Central memory CD8-positive, alpha-beta T cell (primary cell): ENCODE results near the gene UGCG.
A peak's percentile ranks its signal among the peaks of the same experiment; 100 is the strongest.
"Not testable (repeated sequence)": the region's sequence is repeated elsewhere in the genome, so short reads cannot be mapped to it uniquely, and the experiment has no call there.

Experiments used
- ATAC-seq: fragments of 150-1000 bp; cut with Tn5 transposase; replicated peaks from 2 replicates; pipeline ENCODE4 v1.10.0; 2022; ENCODE audit warnings: mild to moderate bottlenecking, moderate FRiP score, moderate number of reproducible peaks; ENCODE audit not compliant: poor library complexity, severe bottlenecking; ENCODE audit errors: extremely low read depth
- DNase-seq, 2 donors: peaks; one replicate each; pipeline ENCODE4 v3.0.0; 2021; ENCODE audit warnings: low spot score in 2 of 2
- H3K27ac Mint-ChIP-seq: one replicate; pipeline ENCODE4 v1.8.0; 2022; ENCODE audit warnings: low read depth, mild to moderate bottlenecking, moderate library complexity, mixed read lengths
- H3K27me3 Mint-ChIP-seq: one replicate; pipeline ENCODE4 v1.8.0; 2022; ENCODE audit warnings: mixed read lengths
- H3K36me3 Mint-ChIP-seq: one replicate; pipeline ENCODE4 v1.8.0; 2022; ENCODE audit warnings: mild to moderate bottlenecking, moderate library complexity, mixed read lengths; ENCODE audit not compliant: insufficient read depth
- H3K4me1 Mint-ChIP-seq: one replicate; pipeline ENCODE4 v1.8.0; 2022; ENCODE audit warnings: mixed read lengths
- H3K4me3 Mint-ChIP-seq: one replicate; pipeline ENCODE4 v1.8.0; 2022; ENCODE audit warnings: mild to moderate bottlenecking, moderate library complexity, mixed read lengths
- H3K9me3 Mint-ChIP-seq: one replicate; pipeline ENCODE4 v1.8.0; 2022; ENCODE audit warnings: mixed read lengths

The UGCG gene

DNA sequence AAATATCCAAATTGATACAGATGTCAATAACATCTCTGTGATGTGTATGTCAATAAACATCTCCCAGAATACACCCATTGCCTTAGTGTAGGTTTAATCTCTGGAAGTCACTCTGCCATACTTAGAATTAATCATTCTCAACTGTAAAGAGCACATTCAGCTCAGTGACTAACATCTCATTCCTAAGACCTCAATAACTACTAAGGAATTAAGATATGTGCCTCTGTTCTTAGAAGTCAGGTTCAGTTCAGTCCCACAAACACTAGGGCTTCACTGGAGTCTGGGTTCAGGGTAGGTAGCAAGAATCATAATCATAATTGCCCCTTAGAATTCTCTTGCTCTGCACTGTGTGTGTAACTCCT lies 31.7 kb downstream of the UGCG start:
- no peak overlapping the region for H3K27ac Mint-ChIP-seq
- H3K27me3 Mint-ChIP-seq, result no peaks in the 10 kb centered on the region
- peaks cover 10% of the 10 kb centered on the region for H3K4me1 Mint-ChIP-seq
- H3K4me3 Mint-ChIP-seq, result no peak overlapping the region
- ATAC-seq, result no peak
- H3K9me3 Mint-ChIP-seq, result no peaks in the 10 kb centered on the region
- DNase-seq, result no peak
- peaks cover 35% of the 10 kb centered on the region for H3K36me3 Mint-ChIP-seq

DNA sequence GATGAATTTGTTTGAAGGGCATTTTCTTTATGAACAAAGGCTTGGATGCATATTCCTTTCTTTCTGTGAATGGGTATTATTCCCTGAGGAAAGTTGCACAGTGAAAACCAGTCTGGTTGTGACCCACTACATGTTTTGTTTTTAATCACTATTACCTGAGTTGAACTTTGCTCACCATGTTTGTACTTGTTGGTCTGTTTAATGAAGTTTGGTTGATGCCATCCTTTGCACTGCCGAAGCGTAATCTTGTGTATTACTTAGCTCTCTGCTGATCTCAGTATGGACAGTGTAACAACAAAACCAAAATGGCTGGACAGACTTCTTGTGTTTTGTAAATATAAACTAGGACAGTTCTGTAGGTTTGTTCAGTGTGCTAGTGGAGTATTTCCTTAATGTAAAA lies 38.1 kb downstream of the UGCG start:
- Mint-ChIP-seq H3K4me3 (no peak overlapping the region), H3K36me3 (peaks cover 40% of the 10 kb centered on the region), H3K9me3 (peaks cover 8% of the 10 kb centered on the region), H3K27me3 (no peaks in the 10 kb centered on the region), H3K27ac (no peak overlapping the region), H3K4me1 (peaks cover 23% of the 10 kb centered on the region)
- no peak for DNase-seq
- ATAC-seq, result no peak

DNA sequence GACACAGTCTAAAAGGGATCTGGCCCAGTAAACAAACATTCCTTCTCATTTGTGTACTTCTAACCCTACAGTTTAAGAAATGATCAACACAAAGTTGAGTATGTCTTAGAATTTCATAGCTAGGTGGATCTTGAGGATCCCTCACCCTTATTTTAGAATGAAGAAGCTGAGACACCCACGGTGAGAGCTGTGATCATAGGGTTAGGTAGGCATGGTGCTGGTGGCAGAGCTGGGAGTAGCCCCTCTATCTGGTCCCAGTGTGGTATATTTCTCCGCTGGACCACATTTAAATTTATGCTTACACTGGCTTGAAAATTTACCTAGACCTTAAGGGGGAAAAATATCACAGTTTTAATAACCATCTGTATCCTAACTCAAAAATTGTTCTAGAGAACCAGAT lies 39.8 kb downstream of the UGCG start:
- H3K27ac Mint-ChIP-seq, result no peak overlapping the region
- H3K36me3 Mint-ChIP-seq, result peaks cover 32% of the 10 kb centered on the region
- no peak overlapping the region for H3K4me3 Mint-ChIP-seq
- DNase-seq (no peak), ATAC-seq (no peak)
- H3K9me3 Mint-ChIP-seq, result peaks cover 8% of the 10 kb centered on the region
- peaks cover 23% of the 10 kb centered on the region for H3K4me1 Mint-ChIP-seq
- no peaks in the 10 kb centered on the region for H3K27me3 Mint-ChIP-seq

DNA sequence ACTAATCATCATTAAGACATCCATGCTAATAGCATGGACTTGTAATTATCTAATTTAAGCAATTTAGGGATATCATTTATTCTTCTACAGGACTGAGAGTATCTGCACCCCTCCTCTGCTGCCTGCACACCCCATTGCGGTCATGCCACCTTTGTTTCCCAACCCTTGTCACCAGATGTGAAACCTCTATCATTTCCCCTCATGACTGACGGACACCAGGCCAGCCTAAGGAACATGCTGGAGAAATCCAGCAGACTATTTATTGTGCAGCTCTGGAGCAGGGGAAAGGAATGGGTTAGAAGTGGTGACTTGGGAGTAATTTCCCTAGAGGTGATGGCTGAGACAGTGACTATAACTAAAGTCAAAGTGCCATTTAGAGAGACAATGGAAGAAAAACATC lies 40.7 kb downstream of the UGCG start:
- peaks cover 8% of the 10 kb centered on the region for H3K9me3 Mint-ChIP-seq
- no peak for DNase-seq
- peaks cover 23% of the 10 kb centered on the region for H3K36me3 Mint-ChIP-seq
- peak overlapping the region; percentile 95 for H3K27ac Mint-ChIP-seq
- peaks cover 23% of the 10 kb centered on the region for H3K4me1 Mint-ChIP-seq
- H3K27me3 Mint-ChIP-seq, result no peaks in the 10 kb centered on the region
- peak overlapping the region; percentile 68 for H3K4me3 Mint-ChIP-seq
- ATAC-seq, result no peak

DNA sequence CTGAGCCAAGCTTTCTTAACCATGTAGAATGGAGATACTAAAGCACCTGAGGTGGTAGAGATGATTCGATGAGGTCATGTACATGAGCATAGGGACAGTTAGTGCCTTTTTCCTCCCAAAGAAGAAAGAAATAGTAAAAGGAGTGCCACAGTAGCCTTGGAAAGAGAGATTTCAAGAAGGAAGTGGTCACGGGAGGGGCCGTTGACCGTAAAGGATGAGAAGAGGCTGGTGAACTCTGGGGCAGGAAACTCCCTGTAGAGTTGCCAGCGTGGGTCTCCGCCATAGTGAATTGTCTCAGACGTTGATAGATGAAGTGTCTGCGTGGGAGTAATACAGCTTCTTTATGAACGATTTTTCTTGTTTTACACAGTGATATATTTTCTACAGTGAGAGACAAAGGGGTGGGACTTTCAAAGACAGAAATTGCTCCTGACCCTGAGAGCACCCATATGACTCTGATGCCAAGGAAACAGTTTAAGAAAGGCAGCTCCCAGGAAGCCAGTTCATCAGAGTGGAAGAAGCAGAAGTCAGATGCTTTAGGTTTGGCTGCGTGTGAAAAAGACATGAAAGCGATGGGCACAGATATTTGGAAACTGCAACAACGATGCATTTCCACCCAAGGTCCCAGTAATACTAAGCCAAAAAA lies 41.3 kb downstream of the UGCG start:
- H3K27ac Mint-ChIP-seq, result peak overlapping the region; percentile 95
- ATAC-seq, result peak; percentile 98

DNA sequence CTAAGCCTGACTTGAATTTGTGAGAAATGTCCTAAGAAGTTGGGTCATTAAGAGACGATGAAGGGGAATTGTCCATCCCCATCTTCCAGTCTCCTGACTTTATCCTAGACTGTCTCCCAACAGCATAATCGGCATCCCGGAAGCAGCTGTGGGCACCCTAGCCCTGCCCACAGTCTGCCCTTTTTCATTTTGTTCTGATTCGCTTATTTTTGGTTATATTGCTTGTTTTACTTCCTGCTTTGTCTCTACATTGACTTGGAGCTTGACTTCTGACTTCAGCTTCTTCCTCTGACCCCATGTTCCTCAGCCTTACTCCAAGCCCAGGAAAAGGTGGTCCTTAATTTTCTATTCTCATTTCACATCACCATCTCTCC lies 41.8 kb downstream of the UGCG start:
- ATAC-seq (no peak), DNase-seq (no peak)
- peak overlapping the region; percentile 95 for H3K27ac Mint-ChIP-seq

More for the DNA sequence above, 41.3 kb downstream of the UGCG start:
- Mint-ChIP-seq H3K4me3 (peak overlapping the region; percentile 68), H3K36me3 (peaks cover 21% of the 10 kb centered on the region), H3K4me1 (peaks cover 26% of the 10 kb centered on the region), H3K27me3 (no peaks in the 10 kb centered on the region), H3K9me3 (peaks cover 8% of the 10 kb centered on the region)
- DNase-seq, result peak in 1 of 2 donors; percentile 32

DNA sequence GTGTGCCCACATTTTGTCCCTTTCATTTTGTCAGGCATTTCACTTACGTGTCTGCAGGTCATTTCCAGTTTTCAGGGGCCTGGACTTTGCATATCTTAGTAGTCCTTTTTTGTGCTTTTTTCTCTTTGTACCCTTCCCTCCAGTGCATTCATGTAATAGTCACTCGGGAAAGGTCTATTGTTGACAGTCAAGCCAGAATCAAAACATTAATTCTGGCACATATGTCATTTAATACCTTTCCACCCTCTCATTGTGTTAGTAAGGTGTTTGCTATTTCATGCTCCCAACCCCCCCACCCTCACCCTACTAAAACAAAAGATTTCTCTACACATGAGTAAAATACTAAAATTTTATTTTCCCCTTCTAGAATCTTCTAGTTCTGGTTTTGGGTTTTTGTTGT lies 42.7 kb downstream of the UGCG start:
- Mint-ChIP-seq H3K4me3 (peak overlapping the region; percentile 68), H3K27ac (peak overlapping the region; percentile 95), H3K9me3 (peaks cover 8% of the 10 kb centered on the region), H3K27me3 (no peaks in the 10 kb centered on the region), H3K36me3 (peaks cover 10% of the 10 kb centered on the region), H3K4me1 (peaks cover 28% of the 10 kb centered on the region)
- no peak for DNase-seq
- no peak for ATAC-seq

More for the DNA sequence above, 41.8 kb downstream of the UGCG start:
- peaks cover 28% of the 10 kb centered on the region for H3K4me1 Mint-ChIP-seq
- H3K9me3 Mint-ChIP-seq, result peaks cover 8% of the 10 kb centered on the region
- no peaks in the 10 kb centered on the region for H3K27me3 Mint-ChIP-seq
- H3K36me3 Mint-ChIP-seq, result peaks cover 16% of the 10 kb centered on the region
- H3K4me3 Mint-ChIP-seq, result peak overlapping the region; percentile 68

DNA sequence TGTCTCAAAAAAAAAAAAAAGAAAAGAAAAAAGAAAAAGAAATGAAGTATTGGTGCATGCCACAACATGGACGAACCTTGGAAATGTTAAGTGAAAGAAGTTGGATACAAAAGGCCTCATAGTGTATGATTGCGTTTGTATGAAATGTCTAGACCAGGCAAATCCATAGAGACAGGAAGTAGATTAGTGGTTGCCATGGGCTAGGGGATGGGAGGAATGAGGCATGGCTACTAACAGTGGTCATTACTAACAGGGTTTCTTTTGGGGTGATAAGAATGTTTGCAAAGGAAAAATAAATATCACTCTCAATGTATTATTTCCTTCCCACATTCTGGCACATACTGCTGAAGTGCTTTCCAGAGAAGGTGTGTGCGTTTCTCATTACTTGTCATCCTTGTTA lies 44.1 kb downstream of the UGCG start:
- Mint-ChIP-seq H3K4me1 (peaks cover 36% of the 10 kb centered on the region), H3K27ac (no peak overlapping the region), H3K4me3 (no peak overlapping the region), H3K36me3 (peaks cover 6% of the 10 kb centered on the region), H3K9me3 (peaks cover 8% of the 10 kb centered on the region), H3K27me3 (no peaks in the 10 kb centered on the region)
- no peak for ATAC-seq
- no peak for DNase-seq

DNA sequence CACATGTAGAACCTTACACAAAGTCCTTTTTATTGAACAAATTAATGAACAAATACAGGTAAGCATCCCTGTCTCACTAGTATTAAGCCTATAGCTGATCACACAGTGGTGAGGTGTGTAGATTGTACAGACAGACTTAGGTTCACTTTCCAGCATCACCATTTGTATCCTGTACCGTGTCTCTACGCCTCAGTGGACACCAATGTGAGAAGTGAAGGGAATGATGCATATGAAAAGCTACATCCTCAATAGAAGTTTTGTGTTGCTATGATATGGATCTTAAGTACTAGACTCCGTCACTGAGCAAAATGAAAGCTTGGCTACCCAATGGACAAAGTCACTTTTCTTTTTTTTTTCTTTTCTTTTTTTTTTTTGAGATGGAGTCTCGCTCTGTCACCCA lies 46.6 kb downstream of the UGCG start:
- ATAC-seq, result no peak
- peaks cover 3% of the 10 kb centered on the region for H3K36me3 Mint-ChIP-seq
- peaks cover 26% of the 10 kb centered on the region for H3K4me1 Mint-ChIP-seq
- no peaks in the 10 kb centered on the region for H3K27me3 Mint-ChIP-seq
- no peak overlapping the region for H3K4me3 Mint-ChIP-seq
- H3K27ac Mint-ChIP-seq, result no peak overlapping the region
- DNase-seq, result no peak
- peaks cover 8% of the 10 kb centered on the region for H3K9me3 Mint-ChIP-seq

DNA sequence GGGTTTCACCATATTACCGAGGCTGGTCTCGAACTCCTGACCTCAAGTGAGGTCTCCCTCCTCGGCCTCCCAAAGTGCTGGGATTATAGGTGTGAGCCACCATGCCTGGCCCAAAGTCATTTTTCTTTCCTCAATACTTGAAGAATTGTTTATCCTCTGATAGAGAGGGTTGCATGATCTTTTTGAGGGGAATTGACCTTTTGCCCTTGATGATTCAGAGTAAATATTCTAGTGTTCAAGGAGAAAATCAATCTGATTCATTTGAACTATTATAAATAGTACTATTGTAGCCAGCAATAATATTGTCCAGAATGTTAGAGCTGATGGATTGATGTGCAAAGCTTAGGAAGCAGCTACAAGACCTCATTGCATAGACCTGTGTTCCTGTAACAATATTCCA lies 47.1 kb downstream of the UGCG start:
- Mint-ChIP-seq H3K4me3 (no peak overlapping the region), H3K27ac (no peak overlapping the region), H3K9me3 (peaks cover 4% of the 10 kb centered on the region), H3K36me3 (peaks cover 1% of the 10 kb centered on the region), H3K4me1 (peaks cover 21% of the 10 kb centered on the region), H3K27me3 (no peaks in the 10 kb centered on the region)
- ATAC-seq, result no peak
- no peak for DNase-seq

DNA sequence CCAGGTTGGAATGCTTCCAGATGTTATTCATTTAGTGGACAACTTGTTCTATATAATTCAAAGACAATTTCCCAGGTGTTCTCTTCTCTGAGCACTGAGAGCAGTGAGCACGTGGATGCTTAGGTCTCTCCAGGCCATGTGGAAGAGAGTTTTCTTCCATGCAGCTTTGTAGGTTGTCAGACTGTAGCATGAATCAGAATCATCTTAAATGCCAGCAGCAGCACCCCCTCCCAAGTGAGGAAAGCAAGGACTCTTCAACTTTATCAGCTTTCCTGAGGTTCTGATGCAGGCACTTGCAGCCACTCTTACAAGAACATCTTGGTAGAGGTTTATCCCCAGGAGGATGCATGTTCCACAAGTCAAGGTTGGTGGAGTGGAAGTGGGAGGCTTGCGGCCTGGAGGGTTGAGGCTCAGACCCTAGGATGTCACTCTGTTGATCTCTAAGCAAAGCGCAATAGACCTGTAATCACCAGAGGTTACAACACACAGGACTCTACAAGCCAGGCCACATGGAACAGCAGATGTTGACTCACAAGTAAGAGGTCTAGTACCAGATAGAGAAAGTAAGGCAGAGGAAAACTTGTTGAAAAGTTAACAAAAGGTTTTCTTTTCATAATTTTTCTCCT lies 47.7 kb downstream of the UGCG start:
- DNase-seq (no peak), ATAC-seq (no peak)
- Mint-ChIP-seq H3K27ac (peak overlapping the region; percentile 62), H3K4me1 (peaks cover 15% of the 10 kb centered on the region), H3K9me3 (no peaks in the 10 kb centered on the region), H3K4me3 (no peak overlapping the region), H3K36me3 (no peaks in the 10 kb centered on the region), H3K27me3 (no peaks in the 10 kb centered on the region)

DNA sequence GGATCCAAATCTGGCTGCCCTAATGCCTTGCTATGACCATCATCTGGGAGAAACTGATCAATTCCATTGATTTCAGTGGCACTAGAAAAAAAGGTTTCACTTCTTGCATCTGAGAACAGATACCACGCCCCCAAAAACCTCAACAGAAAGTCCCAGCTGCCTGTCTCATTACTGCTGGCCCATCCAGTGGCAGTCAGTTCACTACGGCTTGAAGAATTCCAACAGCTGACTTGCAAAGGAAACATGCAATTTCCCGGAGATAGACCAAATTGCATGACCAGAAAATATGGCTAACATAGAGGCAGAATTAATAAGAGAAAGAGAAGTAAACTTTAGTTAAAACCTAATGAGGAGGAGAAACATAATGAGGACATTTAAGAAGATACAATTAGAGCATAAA lies 48.6 kb downstream of the UGCG start:
- Mint-ChIP-seq H3K36me3 (no peaks in the 10 kb centered on the region), H3K4me3 (no peak overlapping the region), H3K27me3 (no peaks in the 10 kb centered on the region), H3K9me3 (no peaks in the 10 kb centered on the region), H3K4me1 (peaks cover 14% of the 10 kb centered on the region), H3K27ac (no peak overlapping the region)
- DNase-seq (no peak), ATAC-seq (no peak)

DNA sequence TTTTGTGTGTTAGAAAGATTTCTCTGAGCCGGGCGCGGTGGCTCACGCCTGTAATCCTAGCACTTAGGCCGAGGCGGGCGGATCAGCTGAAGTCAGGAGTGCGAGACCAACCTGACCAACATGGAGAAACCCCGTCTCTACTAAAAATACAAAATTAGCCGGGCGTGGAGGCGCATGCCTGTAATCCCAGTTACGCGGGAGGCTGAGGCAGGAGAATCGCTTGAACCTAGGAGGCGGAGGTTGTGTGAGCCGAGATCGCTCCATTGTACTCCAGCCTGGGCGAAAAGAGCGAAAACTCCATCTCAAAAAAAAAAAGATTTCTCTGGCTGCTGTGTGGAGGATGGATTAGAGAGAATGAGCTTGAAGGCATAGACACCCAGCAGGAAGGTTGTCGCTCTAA lies 51.5 kb downstream of the UGCG start:
- not testable (repeated sequence) for H3K36me3 Mint-ChIP-seq, H3K4me1 Mint-ChIP-seq

More for the DNA sequence above, 51.5 kb downstream of the UGCG start:
- H3K27ac Mint-ChIP-seq, H3K9me3 Mint-ChIP-seq, DNase-seq, H3K4me3 Mint-ChIP-seq, H3K27me3 Mint-ChIP-seq, ATAC-seq: not testable (repeated sequence)
